Tibial nerve (tissue), 4 donors: ENCODE data around the gene SLC12A9. TPM values are rescaled to one million over a fixed set of nuclear protein-coding genes. Genes with fewer than 3 reads are reported as not detected.

Source experiments
- DNase-seq, 2 donors: peaks; one replicate each; pipeline ENCODE4 v3.0.0-alpha.2; 2019; ENCODE audit warnings: low spot score in 2 of 2
- H3K27ac ChIP-seq, 4 donors: fragments of 200-600 bp; sonication (generic) in 3 of 4; one replicate each; pipeline ENCODE4 v1.5.1; 2017 to 2019; ENCODE audit warnings: mild to moderate bottlenecking in 1 of 4
- H3K27me3 ChIP-seq, 2 donors: fragments of 200-600 bp; sonication (generic) in 1 of 2; one replicate each; pipeline versions ENCODE4 v1.5.1 to v1.6.0; 2017 to 2019
- H3K36me3 ChIP-seq, 3 donors: fragments of 200-600 bp; sonication (generic); one replicate each; pipeline ENCODE4 v1.5.1; 2018 to 2019
- H3K4me1 ChIP-seq, 4 donors: fragments of 200-600 bp; sonication (generic) in 3 of 4; one replicate each; pipeline ENCODE4 v1.5.1; 2017 to 2019
- H3K4me3 ChIP-seq, 4 donors: fragments of 200-600 bp; sonication (generic) in 3 of 4; one replicate each; pipeline ENCODE4 v1.5.1; 2017 to 2019; ENCODE audit warnings: mild to moderate bottlenecking in 1 of 4, moderate library complexity in 1 of 4
- H3K9me3 ChIP-seq, 4 donors: fragments of 200-600 bp; sonication (generic) in 3 of 4; one replicate each; pipeline ENCODE4 v1.5.1; 2017 to 2019
- CTCF ChIP-seq, 5 experiments: fragments of 200-600 bp in 3 of 5; fragments of 450-650 bp in 2 of 5; sonication (generic) in 3 of 5; IDR thresholded peaks; one replicate each; pipeline ENCODE4 v1.5.1; 2016 to 2019; ENCODE audit warnings: antibody characterized with exemption in 5 of 5, mild to moderate bottlenecking in 3 of 5, moderate library complexity in 2 of 5
- EP300 ChIP-seq, 2 donors: sonication (generic); formaldehyde crosslinking; IDR thresholded peaks; one replicate each; pipeline ENCODE4 v1.6.1; 2017; ENCODE audit warnings: antibody characterized with exemption in 2 of 2, mild to moderate bottlenecking in 1 of 2
- POLR2A ChIP-seq, 2 donors: fragments of 450-650 bp; IDR thresholded peaks; one replicate each; pipeline ENCODE4 v1.6.1; 2017; ENCODE audit warnings: antibody characterized with exemption in 2 of 2, mild to moderate bottlenecking in 2 of 2, moderate library complexity in 2 of 2
- WGBS, 2 donors: methylation state at CpG; one replicate each; pipeline ENCODE4 v1.1.5; 2018; 5-methylcytosine and 5-hydroxymethylcytosine counted together
- small RNA-seq: library from RNA; depleted of rRNA; stranded (forward); fragments of <200 nt; gene quantifications from one replicate; pipeline ENCODE3, GENCODE V24; 2016
- total RNA-seq, 4 donors: library from RNA; depleted of rRNA; stranded (reverse); fragments of >200 nt; gene quantifications; one replicate each; pipeline ENCODE4 v1.1.0, GENCODE V29; 2016

The SLC12A9 gene
- total RNA-seq, 4 donors from 2014 or later, result 11.8 to 36.8 (median 32.1) TPM

DNA sequence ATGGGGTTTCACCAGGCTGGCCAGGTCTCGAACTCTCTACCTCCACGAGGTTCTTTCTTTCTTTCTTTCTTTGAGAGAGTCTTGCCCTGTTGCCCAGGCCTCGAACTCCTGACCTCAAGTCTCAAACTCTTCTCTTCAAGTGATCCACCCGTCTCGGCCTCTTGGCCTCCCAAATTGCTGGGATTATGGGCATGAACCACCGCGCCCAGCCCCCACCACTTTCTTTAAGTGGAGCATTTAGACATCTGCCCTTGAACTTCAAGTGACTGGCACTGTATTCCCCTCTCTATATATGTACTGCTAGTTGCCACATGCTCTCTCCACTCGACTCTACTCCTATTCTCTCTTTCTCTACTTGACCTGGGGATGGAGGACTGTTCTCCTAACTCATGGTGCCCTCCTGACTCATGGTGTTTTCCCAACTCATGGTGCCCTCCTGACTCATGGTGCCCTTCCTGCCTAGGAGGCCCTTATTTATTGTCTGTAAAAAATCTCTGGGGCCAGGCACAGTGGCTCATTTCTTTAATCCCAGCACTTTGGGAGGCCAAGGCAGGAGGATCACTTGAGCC lies 62.5 kb downstream of the SLC12A9 start:
- TF ChIP-seq EP300 (IDR thresholded peaks at IDR 0.05), result no peak
- TF ChIP-seq CTCF (IDR thresholded peaks at IDR 0.05), result no peak
- TF ChIP-seq POLR2A (IDR thresholded peaks at IDR 0.05), result no peak
- H3K27ac ChIP-seq, result no peak overlapping the region
- peaks cover 0 to 5% of the 10 kb centered on the region in 2 donors for H3K27me3 ChIP-seq
- H3K4me3 ChIP-seq, result no peak overlapping the region
- H3K9me3 ChIP-seq, result no peaks in the 10 kb centered on the region
- DNase-seq, result no peak
- WGBS, 2 donors, result 80 to 88% methylated on average over 8 of the region's 8 CpGs
- H3K36me3 ChIP-seq, result no peaks in the 10 kb centered on the region
- H3K4me1 ChIP-seq, result peaks cover 0 to 9% (median 0%) of the 10 kb centered on the region in 4 donors

Small RNA genes lying within 50 kb of the gene (small RNA-seq; reads per million reads assigned to genes)
- not detected for gene RN7SL549P
- gene RN7SL750P, result not detected

Other genes starting within 250 kb of the SLC12A9 start
- 10 to 100 TPM in 3 of 4 donors, 1 to 10 TPM in 1; 9.4 to 31.2 (median 24.3) TPM for gene MOSPD3, start 240.2 kb upstream of the SLC12A9 start, total RNA-seq
- gene TFR2, start 211.2 kb upstream of the SLC12A9 start, total RNA-seq, result 1 to 10 TPM in 1 of 4 donors, not detected in 3; 2.1 TPM
- gene ACTL6B, start 196.3 kb upstream of the SLC12A9 start, total RNA-seq, result not detected
- gene GNB2, start 179.0 kb upstream of the SLC12A9 start, total RNA-seq, result 100 to 1,000 TPM; 185 to 290 (median 248) TPM
- 10 to 100 TPM; 50.9 to 98.1 (median 64.7) TPM for gene GIGYF1, start 158.5 kb upstream of the SLC12A9 start, total RNA-seq
- gene POP7, start 146.6 kb upstream of the SLC12A9 start, total RNA-seq, result 10 to 100 TPM; 23.1 to 50.7 (median 35.6) TPM
- gene EPO, start 132.2 kb upstream of the SLC12A9 start, total RNA-seq, result under 1 TPM in 2 of 4 donors, not detected in 2; 0.30 to 0.59 TPM
- gene ZAN, start 119.1 kb upstream of the SLC12A9 start, total RNA-seq, result not detected
- gene EPHB4, start 25.2 kb upstream of the SLC12A9 start, total RNA-seq, result 10 to 100 TPM; 15.5 to 37.5 (median 25.9) TPM
- 100 to 1,000 TPM in 1 of 4 donors, 10 to 100 TPM in 3; 63.9 to 119 (median 80.8) TPM for gene TRIP6, start 14.7 kb downstream of the SLC12A9 start, total RNA-seq
- gene SRRT, start 22.4 kb downstream of the SLC12A9 start, total RNA-seq, result 100 to 1,000 TPM in 1 of 4 donors, 10 to 100 TPM in 3; 72.6 to 124 (median 88.6) TPM
- 10 to 100 TPM in 1 of 4 donors, 1 to 10 TPM in 3; 2.8 to 13.3 (median 5.0) TPM for gene UFSP1, start 37.0 kb downstream of the SLC12A9 start, total RNA-seq
- gene ACHE, start 43.2 kb downstream of the SLC12A9 start, total RNA-seq, result 1 to 10 TPM in 1 of 4 donors, not detected in 3; 3.0 TPM
- under 1 TPM in 1 of 4 donors, not detected in 3; 0.22 TPM for gene MUC3A, start 96.8 kb downstream of the SLC12A9 start, total RNA-seq
- gene MUC12, start 116.9 kb downstream of the SLC12A9 start, total RNA-seq, result not detected
- not detected for gene MUC17, start 167.4 kb downstream of the SLC12A9 start, total RNA-seq
- gene TRIM56, start 232.8 kb downstream of the SLC12A9 start, total RNA-seq, result 10 to 100 TPM; 18.6 to 32.4 (median 29.5) TPM